HG03064 (cell line): Measurements from ENCODE around the gene GASK1B.

Experiments used
- ATAC-seq: cut with Tn5 transposase; IDR thresholded peaks from one replicate; pipeline ENCODE4 v1.9.1; 2021; ENCODE audit warnings: low read depth; ENCODE audit not compliant: unreplicated experiment

Gene GASK1B

DNA sequence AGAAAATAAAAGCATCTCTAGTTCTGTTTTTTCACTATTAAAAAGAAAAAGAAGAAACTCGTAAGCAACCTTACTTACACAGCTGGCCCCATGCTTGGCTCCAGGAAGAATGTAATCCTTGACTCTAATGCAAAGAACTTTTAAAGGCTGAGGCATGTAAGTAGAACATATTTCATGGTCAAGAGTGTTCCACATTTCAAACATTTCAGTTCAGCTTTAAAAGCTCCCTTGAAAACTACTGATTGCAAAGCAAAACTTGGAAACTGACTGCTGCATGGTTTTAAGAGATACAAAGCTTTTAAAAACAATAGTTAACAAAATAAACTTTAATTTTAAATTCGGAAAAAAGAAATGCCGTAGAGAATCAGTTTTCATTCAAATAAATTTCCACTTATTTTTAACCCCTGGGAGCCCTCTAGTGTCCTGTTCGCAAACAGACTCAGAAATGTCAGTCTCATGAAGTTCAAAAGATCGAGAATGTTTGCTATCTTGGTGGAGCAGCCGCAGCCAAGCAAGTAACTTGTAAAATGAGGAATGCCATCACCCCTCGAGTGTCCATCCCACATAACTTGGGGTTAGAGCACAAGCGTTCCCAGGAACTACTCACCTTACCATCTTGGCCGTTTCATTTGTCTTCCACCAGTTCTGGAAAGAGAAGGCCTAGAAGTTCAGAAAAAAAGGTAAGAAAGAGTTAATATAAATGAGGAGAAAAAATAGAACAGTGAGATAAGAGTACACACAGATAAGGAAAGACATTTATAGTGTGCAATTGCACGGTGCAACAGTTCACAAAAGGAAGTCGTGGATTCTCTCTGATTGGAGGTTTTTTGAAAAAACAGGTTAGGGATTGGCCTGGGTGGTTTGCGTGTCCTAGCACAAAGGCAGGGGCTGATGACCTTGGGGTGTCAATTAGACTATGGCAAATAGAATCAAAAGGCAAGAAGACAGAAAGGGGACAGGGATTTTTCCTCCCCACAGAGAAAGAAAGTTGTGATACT is at the start of gene GASK1B:
TSS of gene GASK1B (minus strand) at position 765 of the 998 bp plus-strand sequence. CDS start 1,650 bp downstream, outside the sequence.
- ATAC-seq = no peak

- ATAC-seq = no peak
These were observed 46.8 kb upstream of the GASK1B start for GRCh38 chr4:158219623-158220022.

DNA sequence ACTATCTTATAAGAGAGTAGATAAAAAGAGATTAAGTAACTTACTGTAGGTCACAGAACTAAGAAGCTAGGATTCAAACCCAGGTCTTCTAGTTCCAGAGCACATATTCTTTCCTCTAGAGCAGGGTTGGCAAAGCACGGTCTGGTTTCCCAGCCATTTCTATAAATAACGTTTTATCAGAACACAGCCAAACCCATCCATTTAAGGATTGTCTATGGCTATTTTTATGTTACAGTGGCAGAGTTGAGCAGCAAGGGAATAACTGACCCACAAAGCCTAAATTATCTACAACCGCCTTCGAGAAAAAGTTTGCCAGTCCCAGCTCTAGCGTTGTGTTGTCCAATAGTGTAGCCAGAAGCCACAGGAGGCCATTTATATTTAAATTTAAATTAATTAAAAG is 44.9 kb upstream of the GASK1B start:
- ATAC-seq = no peak

DNA sequence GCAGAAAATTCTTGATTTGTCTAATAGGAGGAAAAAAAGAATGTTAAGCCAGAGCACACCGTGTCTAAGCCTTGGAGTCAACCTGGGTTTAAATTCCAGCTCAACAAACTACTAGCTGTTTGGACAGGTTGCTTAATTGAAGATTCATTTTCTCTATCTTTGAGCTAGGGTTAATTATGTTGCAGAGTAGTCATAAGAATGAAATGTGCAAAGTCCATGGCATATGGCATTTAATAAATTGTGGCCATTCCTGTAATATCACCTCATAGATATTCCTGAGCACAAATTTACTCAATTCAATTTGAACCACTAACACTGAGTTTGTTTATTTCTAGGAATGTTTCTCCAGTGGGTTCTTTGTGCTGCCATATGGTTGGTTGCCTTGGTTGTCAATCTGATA is 42.0 kb upstream of the GASK1B start:
- no peak for ATAC-seq

DNA sequence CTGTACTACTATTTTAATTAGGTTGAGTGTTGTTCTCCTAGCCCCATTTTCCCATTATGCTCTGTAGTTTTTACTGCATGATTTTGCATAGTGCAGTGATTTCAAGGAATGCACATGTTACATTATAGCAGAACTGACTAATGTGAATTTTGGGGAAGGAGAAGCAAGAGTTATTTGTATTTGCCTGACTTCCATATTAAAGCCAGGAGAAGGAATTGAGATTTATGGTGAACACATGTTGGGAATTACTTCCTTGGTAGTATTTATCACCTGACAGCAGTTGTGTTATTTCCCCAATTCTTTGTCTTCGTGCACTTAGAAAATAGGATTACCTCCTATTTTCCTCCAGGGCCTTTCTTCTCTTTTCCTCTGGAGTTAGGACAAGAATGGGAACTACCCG is 40.6 kb upstream of the GASK1B start:
- no peak for ATAC-seq

DNA sequence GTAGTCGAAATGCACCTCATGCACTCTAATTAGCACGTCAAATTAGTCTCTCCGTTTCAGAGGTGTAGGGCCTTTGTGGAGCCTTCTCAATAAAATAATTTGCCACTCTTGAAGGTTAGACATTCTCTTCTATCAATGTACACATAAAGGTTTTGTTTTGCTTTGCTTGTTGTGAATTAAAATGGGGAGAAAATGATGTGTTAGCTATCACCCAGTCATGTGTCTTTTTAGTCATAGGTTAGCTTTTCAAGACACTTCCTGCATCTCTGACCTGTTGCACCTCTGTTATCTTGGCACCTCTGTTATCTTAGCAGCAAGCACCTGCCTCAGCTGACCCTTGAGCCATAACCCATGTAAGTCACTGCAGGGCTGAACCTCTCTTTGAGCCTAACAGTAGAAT is 38.4 kb upstream of the GASK1B start:
- ATAC-seq = no peak

DNA sequence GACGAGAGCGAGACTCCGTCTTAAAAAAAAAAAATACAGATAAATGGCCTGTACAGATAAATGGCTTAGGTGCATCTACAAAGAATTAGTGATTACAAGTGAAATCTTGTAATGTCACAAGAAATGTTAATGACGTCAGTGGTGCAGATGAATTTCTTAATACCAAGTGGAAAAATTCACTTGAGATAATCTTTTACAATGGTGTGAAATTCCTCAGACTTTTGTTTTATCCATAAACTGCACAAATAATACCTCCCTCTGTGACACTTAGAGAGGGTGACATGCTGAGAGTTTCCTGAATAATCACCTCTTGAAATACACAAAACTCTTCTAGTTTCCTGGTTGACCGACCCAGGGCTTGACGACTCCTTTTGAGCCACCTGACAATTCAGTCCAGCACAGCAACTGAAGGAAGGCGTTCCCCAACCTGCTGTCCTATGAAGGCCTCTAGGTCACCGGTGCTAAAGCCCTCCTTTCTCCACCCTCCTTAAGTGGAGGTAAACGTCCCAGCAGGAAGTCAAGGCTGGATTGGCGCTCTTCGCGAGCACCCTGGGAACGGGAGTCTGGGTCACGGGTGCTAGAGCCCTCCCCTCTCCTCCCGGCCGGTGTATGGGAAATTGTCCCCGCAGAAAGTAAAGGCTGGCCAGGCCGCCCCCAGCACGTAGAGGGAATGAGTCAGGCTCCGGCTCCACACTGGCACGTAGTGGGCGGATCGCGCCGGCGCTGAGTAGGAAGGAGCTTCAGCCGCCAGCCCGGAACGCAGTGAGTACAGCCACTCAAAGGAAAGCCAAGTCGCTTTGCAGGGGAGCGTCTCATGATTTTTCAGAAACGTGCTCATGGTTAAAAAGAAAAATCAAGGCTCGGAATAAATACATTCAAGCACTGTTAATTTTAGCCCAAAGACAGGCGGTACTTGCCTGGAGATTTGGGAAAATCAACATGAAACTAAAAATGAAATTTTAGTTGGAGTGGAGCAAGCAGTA is 37.3 kb upstream of the GASK1B start, which contains the start of gene TMEM144:
TSS of gene TMEM144 (plus strand) at position 662 of the 983 bp plus-strand sequence. CDS start 2,182 bp downstream, outside the sequence.
- peak; percentile 92 for ATAC-seq

- no peak for ATAC-seq
These were observed 36.3 kb upstream of the GASK1B start for GRCh38 chr4:158208963-158209640.

DNA sequence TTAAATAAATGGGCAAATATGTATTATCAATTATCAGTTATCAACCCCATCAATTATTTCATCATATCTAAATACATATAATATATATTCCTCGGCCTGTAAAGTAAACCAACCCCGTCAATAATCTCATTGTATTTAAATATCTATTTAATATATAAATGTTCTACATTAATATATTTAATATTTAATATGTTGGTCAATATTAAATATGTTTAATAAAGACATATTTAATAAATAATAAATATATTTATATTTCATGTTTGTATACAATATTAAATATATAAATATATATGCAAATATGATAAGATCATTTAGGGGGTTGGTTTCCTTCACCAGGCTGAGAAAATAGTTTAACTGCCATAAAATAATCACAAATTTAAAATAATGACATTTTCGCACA is 31.1 kb upstream of the GASK1B start:
- no peak for ATAC-seq

DNA sequence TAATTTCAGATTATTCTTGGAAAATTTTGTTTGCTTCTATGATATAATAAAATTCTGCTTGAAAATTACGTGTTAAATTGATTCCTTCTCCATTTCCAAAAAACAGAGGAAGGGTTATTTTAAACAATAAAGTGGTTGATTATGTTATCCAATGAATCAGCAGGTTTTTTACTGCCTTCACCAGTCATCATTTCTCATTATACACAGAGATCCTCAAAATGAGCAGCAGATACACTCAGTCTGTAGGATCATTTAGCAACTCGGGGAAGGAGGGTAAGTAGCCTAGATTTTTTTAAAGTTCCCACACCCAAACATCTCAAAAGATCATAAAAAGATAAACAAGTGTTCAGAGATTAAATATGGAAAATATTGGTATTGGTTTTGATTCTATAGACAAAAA is 30.6 kb upstream of the GASK1B start:
- no peak for ATAC-seq

DNA sequence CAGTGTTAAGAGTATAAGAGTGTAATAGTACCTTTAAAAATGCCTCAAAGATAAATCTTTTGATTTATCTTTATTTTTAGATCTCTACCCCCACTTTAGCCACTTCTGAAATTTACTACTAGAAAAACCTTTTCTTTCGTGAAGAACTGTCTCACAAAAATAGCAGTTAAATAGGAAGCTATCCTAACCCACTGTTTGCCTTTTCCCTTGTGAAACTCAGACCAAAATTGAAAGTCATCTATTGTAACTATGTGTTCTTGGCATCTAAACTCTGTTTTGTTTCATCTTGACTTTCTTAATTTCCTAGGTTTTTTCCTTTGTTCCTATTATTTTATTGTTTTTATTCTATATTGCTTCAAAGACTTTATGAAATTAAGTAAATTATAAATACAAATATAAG is 29.7 kb upstream of the GASK1B start:
- no peak for ATAC-seq

DNA sequence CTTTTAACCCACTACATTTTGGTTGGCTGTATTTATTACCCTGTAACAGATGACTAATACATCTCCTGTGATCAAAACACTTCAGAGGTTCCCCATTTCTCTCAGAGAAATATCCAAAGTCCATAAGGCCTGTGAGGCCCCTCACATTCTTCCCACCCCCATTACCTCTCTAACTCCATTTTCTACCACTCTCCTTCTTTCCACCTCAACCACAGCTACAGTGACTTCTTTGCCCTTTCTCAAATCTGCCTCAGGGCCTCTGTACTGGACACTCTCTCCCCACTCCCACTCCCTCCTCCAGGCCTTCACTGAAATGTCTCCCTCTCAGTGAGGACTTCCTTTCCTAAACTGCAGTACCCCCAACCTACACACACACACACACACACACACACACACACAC is 29.1 kb upstream of the GASK1B start:
- ATAC-seq = no peak

DNA sequence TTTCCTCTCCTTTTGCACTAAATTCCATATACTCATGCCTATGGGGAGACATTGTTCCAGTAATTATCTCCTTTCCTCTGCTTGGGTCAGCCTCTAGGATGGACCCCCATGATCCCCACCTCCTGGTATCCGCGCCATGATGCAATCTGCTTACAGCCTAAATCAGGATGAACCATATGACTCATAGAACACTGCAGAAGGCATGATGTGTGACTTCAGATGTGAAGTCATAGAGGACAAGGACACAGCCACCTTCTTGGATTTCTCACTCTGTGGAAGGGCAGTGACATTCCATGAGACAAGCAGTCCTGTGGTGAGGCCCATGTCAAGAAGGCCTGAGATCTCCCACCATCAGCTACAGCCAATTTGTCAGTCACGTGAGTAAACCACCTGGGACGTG is 28.5 kb upstream of the GASK1B start:
- ATAC-seq = no peak

DNA sequence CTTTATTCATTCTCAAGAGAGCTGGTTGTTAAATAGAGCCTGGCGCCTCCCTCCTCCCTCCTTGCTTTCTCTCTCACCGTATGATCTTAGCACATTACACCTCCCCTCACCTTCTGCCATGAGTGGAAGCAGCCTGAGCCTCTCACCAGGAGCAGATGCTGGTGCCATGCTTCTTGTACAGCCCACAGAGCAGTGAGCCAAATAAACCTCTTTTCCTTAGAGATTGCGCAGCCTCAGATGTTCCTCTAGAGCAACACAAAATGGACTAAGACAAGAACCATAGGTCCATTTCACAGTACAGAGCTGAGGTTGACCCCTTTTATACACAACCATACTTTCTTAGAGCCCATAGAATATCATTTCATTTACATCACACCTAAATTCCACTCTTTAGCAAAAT is 27.4 kb upstream of the GASK1B start:
- no peak for ATAC-seq

GRCh38 chr4:158197194-158197776 is 24.5 kb upstream of the GASK1B start:
- no peak for ATAC-seq

DNA sequence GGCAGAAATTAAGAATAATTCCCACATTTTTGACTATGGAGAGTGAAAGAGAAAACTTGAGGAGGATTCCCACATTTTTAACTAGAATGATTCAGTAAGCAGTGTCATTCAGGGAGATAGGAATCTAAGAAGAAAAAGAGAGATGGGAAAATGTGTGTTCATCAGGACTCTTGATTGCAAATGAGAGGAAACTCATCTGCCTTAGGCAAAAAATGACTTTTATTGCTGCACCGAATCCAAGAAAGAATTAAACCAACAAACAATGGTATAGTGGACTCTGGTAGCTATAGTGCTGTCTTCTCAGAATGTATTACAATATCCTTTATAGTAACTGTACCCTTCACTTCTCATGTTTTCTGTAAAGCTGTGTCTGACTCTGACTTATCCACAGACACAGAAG is 22.5 kb upstream of the GASK1B start:
- no peak for ATAC-seq

- ATAC-seq = no peak
These were observed 20.4 kb upstream of the GASK1B start for GRCh38 chr4:158193171-158193749.

DNA sequence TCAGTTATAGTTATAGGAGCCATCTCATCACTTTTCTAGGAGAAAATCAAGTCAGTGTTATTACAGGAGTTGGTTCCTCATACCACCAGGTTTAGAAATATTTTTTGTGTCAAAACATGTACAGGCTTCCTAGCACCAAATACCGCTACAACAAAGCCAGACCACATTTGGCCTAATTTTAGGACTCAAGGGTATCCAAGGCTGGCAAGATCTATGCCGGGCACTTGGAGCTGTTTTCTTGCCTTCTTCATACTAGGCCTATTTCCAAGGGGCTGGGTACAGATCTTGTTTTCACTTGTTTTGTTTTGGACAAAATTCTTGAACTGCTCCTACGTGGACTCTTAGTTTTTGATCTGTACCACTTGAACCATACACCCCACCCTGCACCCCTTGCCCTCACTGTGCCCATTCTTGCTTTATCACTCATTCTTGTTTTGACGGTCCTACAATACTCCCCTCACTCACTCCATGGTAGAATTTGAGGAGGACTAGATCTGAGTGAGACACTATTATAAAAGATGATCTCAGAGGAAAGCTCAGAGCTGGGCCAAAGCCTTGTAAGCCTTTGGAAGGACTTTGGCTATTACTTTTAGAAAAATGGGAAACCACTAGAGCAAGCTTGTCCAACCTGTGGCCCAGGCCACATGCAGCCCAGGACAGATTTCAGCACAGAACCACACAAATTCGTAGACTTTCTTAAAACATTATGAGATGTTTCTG is 19.8 kb upstream of the GASK1B start:
- ATAC-seq = no peak

- ATAC-seq = no peak
These were observed 17.9 kb upstream of the GASK1B start for GRCh38 chr4:158190718-158191117.
